Measurements from ENCODE around the gene KLHL7. TPM values are rescaled to one million over a fixed set of nuclear protein-coding genes. Genes with fewer than 3 reads are reported as not detected.

Gene KLHL7
- total RNA-seq, 2 experiments from 2014 or later: 17.1 to 18.2 TPM

DNA sequence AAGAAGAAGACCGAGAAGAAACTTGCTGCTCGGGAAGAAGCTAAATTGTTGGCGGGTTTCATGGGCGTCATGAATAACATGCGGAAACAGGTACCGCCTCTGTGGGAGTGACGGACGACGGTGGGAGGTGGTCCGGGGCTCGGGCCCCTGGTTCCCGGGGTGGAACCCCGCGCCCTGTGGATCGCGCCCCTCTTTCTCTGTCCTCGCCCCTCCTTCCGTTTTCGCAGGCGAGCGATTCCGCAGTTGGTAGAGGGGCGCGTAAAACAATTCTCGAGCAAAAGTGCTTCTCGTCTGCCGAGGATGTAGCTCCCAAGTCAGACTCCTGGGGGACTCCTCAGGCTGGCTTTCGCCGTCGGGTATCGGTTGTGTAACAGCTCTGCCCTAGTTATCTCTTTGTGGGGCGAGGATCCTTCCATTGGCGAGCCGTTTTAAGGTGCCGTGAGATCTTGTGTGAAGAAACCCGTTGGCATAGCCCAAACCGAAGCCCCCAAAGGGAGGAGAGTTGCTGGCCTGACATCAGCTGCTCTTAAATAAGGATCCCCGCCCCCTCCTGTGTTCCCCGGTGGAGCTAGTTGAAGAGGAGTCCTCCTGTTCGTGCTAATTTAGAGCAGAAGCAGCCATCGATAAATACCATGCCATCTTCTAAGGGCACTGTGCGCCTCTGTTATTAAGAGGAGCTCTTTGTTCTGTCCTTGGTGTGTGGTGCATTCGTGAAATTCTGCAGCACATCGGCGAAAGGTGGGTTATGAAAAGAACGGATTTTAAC, 655 bp downstream of the KLHL7 start:
- H3K4me1 Mint-ChIP-seq (ENCODE audit: low read depth): peaks cover 37% of the 10 kb centered on the region
- intact Hi-C loops (cut with micrococcal nuclease): no loop called here
- TF ChIP-seq, protein P1, sequence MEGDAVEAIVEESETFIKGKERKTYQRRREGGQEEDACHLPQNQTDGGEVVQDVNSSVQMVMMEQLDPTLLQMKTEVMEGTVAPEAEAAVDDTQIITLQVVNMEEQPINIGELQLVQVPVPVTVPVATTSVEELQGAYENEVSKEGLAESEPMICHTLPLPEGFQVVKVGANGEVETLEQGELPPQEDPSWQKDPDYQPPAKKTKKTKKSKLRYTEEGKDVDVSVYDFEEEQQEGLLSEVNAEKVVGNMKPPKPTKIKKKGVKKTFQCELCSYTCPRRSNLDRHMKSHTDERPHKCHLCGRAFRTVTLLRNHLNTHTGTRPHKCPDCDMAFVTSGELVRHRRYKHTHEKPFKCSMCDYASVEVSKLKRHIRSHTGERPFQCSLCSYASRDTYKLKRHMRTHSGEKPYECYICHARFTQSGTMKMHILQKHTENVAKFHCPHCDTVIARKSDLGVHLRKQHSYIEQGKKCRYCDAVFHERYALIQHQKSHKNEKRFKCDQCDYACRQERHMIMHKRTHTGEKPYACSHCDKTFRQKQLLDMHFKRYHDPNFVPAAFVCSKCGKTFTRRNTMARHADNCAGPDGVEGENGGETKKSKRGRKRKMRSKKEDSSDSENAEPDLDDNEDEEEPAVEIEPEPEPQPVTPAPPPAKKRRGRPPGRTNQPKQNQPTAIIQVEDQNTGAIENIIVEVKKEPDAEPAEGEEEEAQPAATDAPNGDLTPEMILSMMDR (IDR thresholded peaks at IDR 0.05): no peak

DNA sequence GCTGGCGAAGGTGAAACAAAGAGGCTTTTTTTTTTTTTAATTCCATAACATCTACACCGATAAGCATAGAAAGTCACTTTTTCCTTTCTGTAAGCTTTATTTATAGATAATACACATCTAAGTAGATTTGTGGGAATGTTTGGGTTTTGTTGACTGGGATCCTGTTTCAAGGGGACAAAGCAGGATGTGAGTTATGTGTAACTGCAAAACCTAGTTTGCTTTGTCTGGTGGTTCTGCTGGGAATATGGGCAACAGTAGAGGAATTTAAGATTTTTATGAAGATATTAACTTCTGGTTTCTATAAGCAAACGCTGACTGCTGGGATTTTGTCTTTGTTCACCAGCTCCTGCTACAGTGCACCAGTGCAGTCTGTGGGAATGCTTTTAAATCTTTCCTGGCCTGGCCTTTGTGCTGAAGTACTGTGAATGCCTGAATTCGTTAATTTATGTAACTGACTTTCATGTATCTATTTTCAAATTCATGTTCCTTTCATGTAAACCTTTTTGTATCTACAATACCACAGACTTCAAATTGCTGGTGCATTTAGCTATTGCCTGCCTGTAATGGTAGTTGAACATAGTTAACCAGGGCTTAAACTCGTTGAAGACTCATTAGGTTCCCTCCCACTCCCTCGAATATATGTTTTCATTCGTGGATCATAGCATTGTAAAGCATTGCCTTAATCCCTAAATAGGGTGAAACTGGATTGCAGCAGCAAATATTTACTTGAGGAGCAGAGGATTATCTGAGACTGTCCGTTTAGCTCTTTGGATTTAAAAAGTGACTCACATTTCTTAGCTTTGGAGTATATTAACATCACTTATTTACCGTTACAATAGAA, 1.5 kb downstream of the KLHL7 start:
- Mint-ChIP-seq H3K27ac (peak overlapping the region; percentile 96), H3K36me3 (ENCODE audit: low read depth) (peaks cover 5% of the 10 kb centered on the region), H3K9me3 (no peaks in the 10 kb centered on the region), H3K4me3 (peak overlapping the region; percentile 97), H3K27me3 (no peaks in the 10 kb centered on the region), H3K4me1 (ENCODE audit: low read depth) (peaks cover 37% of the 10 kb centered on the region)
- DNase-seq: no peak
- POLR2A ChIA-PET: interaction anchor here (0.7 to 2.3 kb wide), 8 partner anchors 10 to 222 kb away, joined by 3 to 10 read pairs (median 5); partner anchors contain the start of gene NUP42
- TF ChIP-seq, protein P1 (IDR thresholded peaks at IDR 0.05): no peak
- intact Hi-C loops (cut with micrococcal nuclease): no loop called here
- ATAC-seq: no peak
- CTCF ChIA-PET: interaction anchor here (0.6 to 2.3 kb wide), 10 partner anchors 7 to 91 kb away, joined by 3 to 14 read pairs (median 4); partner anchors contain the start of gene NUP42

More for the DNA sequence above, 655 bp downstream of the KLHL7 start:
- Mint-ChIP-seq H3K27me3 (no peaks in the 10 kb centered on the region), H3K36me3 (ENCODE audit: low read depth) (peaks cover 5% of the 10 kb centered on the region), H3K27ac (peak overlapping the region; percentile 96), H3K9me3 (no peaks in the 10 kb centered on the region), H3K4me3 (peak overlapping the region; percentile 97)
- POLR2A ChIA-PET: interaction anchor here (0.6 to 2.3 kb wide), 14 partner anchors 8 to 283 kb away, joined by 3 to 10 read pairs (median 5); partner anchors contain the start of genes NUP42 and TOMM7
- ATAC-seq (peak; percentile 36), DNase-seq (peak; percentile 70)
- CTCF ChIA-PET: interaction anchor here (0.8 to 2.3 kb wide), 8 partner anchors 8 to 91 kb away, joined by 3 to 14 read pairs (median 6); partner anchors contain the start of gene NUP42

DNA sequence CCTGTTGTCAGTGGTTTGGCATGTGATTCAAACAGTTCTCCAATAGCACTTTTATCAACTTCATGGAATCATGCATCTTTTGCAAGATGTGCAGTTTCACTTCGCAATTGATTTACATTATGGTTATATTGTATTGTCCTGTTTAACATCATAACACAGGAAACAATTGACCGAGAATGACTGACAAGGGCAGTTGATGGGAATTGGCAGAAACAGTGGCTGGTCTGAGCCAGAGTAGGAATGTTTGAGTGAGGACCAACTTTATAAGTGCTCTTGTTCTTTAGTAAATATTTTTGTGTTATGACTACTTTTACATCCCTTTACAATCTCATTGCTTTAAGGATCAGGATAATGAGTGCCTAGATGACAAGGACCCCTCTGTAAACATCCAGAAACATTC, 2.2 kb downstream of the KLHL7 start:
- intact Hi-C loops (cut with micrococcal nuclease): no loop called here
- POLR2A ChIA-PET: interaction anchor here (0.7 to 2.1 kb wide), 2 partner anchors 53 to 74 kb away, joined by 3 to 7 read pairs; partner anchors contain the start of gene NUP42

DNA sequence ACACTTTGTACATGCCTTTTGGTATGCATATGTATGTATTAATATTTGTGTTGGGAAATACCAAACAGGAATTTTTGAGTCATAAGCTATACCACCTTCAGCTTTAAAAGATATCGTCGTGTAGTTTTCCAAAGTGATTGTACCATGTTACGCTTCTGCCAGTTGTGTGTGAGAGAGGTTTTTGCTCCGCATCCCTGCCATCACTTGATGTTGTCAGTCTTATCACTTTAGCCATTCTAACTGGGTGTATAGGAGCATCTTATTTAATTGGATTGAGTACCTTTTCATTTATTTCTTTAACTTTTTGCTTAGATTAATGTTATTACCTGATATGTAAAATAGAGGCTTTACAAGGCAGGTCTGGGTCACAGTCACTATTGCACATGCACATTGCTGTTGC, 3.4 kb downstream of the KLHL7 start:
- peaks cover 40% of the 10 kb centered on the region for H3K4me1 Mint-ChIP-seq (ENCODE audit: low read depth)
- POLR2A ChIA-PET: no interaction called here
- no peaks in the 10 kb centered on the region for H3K36me3 Mint-ChIP-seq (ENCODE audit: low read depth)
- no peak for ATAC-seq
- intact Hi-C loops (cut with micrococcal nuclease): no loop called here
- H3K27me3 Mint-ChIP-seq: no peaks in the 10 kb centered on the region
- H3K27ac Mint-ChIP-seq: no peak overlapping the region
- TF ChIP-seq, protein P1 (IDR thresholded peaks at IDR 0.05): no peak
- no peaks in the 10 kb centered on the region for H3K9me3 Mint-ChIP-seq
- no peak overlapping the region for H3K4me3 Mint-ChIP-seq
- CTCF ChIA-PET: no interaction called here
- DNase-seq: no peak

More for the DNA sequence above, 2.2 kb downstream of the KLHL7 start:
- Mint-ChIP-seq H3K4me1 (ENCODE audit: low read depth) (peaks cover 39% of the 10 kb centered on the region), H3K9me3 (no peaks in the 10 kb centered on the region), H3K27ac (no peak overlapping the region), H3K36me3 (ENCODE audit: low read depth) (peaks cover 2% of the 10 kb centered on the region), H3K4me3 (peak overlapping the region; percentile 97), H3K27me3 (no peaks in the 10 kb centered on the region)
- DNase-seq (no peak), ATAC-seq (no peak)
- CTCF ChIA-PET: interaction anchor here (1.0 to 1.3 kb wide), 2 partner anchors 9 to 53 kb away, joined by 3 to 4 read pairs; no protein-coding TSS in a partner anchor
- TF ChIP-seq, protein P1 (IDR thresholded peaks at IDR 0.05): no peak
